Caco-2 (cell line): ENCODE data around the gene RYR1. TPM values are rescaled to one million over a fixed set of nuclear protein-coding genes. Genes with fewer than 3 reads are reported as not detected.

ENCODE experiments used
- BruUV-seq: library from RNA; stranded (reverse); fragments of 400-500 nt; replicated peaks from 2 replicates; lab custom pipeline; 2021; lab: Mats Ljungman, UMichigan
- CTCF ChIA-PET: fragments of 300-600 bp; sonication (Branson Sonifier 250); formaldehyde crosslinking; loops from one replicate; lab custom pipeline; 2022; ENCODE audit warnings: antibody characterized with exemption; lab: Charles Lee
- POLR2A ChIA-PET: fragments of 300-600 bp; sonication (Branson Sonifier 250); formaldehyde crosslinking; loops from one replicate; lab custom pipeline; 2022; ENCODE audit warnings: antibody characterized with exemption; lab: Charles Lee
- DNase-seq, 2 experiments: peaks; one replicate each; pipeline versions ENCODE4 v3.0.0 to v3.0.0-alpha.2; 2020 to 2022
- H3K27me3 ChIP-seq: replicated peaks from 2 replicates; pipeline ENCODE4 v1.6.0; 2011; ENCODE audit warnings: low read length; ENCODE audit not compliant: control insufficient read depth, insufficient read depth
- H3K36me3 ChIP-seq: 2 replicates; pipeline ENCODE4 v1.5.1; 2011; ENCODE audit warnings: low read length; ENCODE audit not compliant: control insufficient read depth, insufficient read depth
- H3K4me1 ChIP-seq: fragments of 250-450 bp; sonication (Bioruptor Pico); 2 replicates; pipeline ENCODE4 v1.5.1; 2020; ENCODE audit warnings: mild to moderate bottlenecking
- H3K4me3 ChIP-seq: 2 replicates; pipeline ENCODE4 v1.5.1; 2011; ENCODE audit warnings: low read depth, mild to moderate bottlenecking, control low read depth, low read length
- H3K9me3 ChIP-seq: fragments of 250-450 bp; sonication (Bioruptor Pico); 2 replicates; pipeline ENCODE4 v1.5.1; 2020; ENCODE audit warnings: mild to moderate bottlenecking, moderate library complexity
- H3K27ac Mint-ChIP-seq: one replicate; pipeline ENCODE4 v1.8.0; 2022; ENCODE audit warnings: mixed read lengths; ENCODE audit not compliant: unreplicated experiment
- H3K27me3 Mint-ChIP-seq: one replicate; pipeline ENCODE4 v1.8.0; 2022; ENCODE audit warnings: mixed read lengths; ENCODE audit not compliant: insufficient read depth, unreplicated experiment
- H3K36me3 Mint-ChIP-seq: one replicate; pipeline ENCODE4 v1.8.0; 2022; ENCODE audit warnings: mild to moderate bottlenecking, mixed read lengths; ENCODE audit not compliant: insufficient read depth, unreplicated experiment
- H3K4me1 Mint-ChIP-seq: one replicate; pipeline ENCODE4 v1.8.0; 2022; ENCODE audit warnings: low read depth, mixed read lengths; ENCODE audit not compliant: unreplicated experiment
- H3K4me3 Mint-ChIP-seq: one replicate; pipeline ENCODE4 v1.8.0; 2022; ENCODE audit warnings: mild to moderate bottlenecking, moderate library complexity, mixed read lengths; ENCODE audit not compliant: unreplicated experiment
- H3K9me3 Mint-ChIP-seq: one replicate; pipeline ENCODE4 v1.8.0; 2022; ENCODE audit warnings: mixed read lengths; ENCODE audit not compliant: unreplicated experiment
- intact Hi-C: fragments of 100-400 bp; cut with micrococcal nuclease; formaldehyde crosslinking; loops from one replicate; pipeline ENCODE4 v1.10.0; 2022; ENCODE audit not compliant: unreplicated experiment
- total RNA-seq: library from RNA; stranded (reverse); gene quantifications from 2 replicates; pipeline ENCODE4 v1.2.3, GENCODE V29; 2022
- TF ChIP-seq, protein P1 (sequence below), 2 experiments: fragments of 200-600 bp in 1 of 2; IDR thresholded peaks; 1 replicate in 1 of 2; 2 replicates in 1 of 2; pipeline versions ENCODE4 v1.5.1 to v1.8.0; 2011 to 2022; ENCODE audit warnings: antibody characterized with exemption in 1 of 2, control low read depth in 1 of 2, inconsistent platforms in 1 of 2, low read depth in 1 of 2, low read length in 1 of 2, mild to moderate bottlenecking in 1 of 2, moderate library complexity in 1 of 2; ENCODE audit not compliant: insufficient read depth in 1 of 2, severe bottlenecking in 1 of 2, unreplicated experiment in 1 of 2

Gene RYR1
- total RNA-seq, 1 experiment from 2014 or later, result 5.6 TPM

DNA sequence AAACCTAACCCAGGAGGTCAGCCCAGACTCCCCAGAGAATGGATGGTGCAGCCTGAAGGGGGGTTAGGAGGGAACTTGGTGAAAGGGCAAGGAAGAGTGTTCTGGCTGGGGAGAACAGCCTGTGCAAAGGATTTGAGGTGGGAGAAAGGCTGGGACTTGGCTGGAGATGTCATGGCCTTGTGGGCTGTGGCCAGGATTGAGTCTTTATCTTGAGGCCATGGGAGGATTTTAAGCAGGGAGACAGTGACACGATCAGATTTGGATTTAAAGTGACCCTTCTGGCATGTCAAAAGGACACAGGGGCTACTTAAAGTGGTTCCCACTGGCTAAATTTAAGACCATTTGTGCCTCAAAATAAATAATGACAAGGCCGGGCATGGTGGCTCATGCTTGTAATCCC, 154.6 kb downstream of the RYR1 start:
- CTCF ChIA-PET, result no interaction called here
- intact Hi-C loops, result no loop called here
- H3K4me1 Mint-ChIP-seq, result no peaks in the 10 kb centered on the region
- Histone ChIP-seq H3K4me3 (no peak overlapping the region), H3K9me3 (no peaks in the 10 kb centered on the region), H3K4me1 (no peaks in the 10 kb centered on the region), H3K36me3 (no peaks in the 10 kb centered on the region), H3K27me3 (no peaks in the 10 kb centered on the region)
- no TSS peak for BruUV-seq
- H3K4me3 Mint-ChIP-seq, result no peak overlapping the region
- DNase-seq, result no peak
- no peaks in the 10 kb centered on the region for H3K9me3 Mint-ChIP-seq
- POLR2A ChIA-PET, result no interaction called here
- H3K27me3 Mint-ChIP-seq, result no peaks in the 10 kb centered on the region
- TF ChIP-seq, protein P1, sequence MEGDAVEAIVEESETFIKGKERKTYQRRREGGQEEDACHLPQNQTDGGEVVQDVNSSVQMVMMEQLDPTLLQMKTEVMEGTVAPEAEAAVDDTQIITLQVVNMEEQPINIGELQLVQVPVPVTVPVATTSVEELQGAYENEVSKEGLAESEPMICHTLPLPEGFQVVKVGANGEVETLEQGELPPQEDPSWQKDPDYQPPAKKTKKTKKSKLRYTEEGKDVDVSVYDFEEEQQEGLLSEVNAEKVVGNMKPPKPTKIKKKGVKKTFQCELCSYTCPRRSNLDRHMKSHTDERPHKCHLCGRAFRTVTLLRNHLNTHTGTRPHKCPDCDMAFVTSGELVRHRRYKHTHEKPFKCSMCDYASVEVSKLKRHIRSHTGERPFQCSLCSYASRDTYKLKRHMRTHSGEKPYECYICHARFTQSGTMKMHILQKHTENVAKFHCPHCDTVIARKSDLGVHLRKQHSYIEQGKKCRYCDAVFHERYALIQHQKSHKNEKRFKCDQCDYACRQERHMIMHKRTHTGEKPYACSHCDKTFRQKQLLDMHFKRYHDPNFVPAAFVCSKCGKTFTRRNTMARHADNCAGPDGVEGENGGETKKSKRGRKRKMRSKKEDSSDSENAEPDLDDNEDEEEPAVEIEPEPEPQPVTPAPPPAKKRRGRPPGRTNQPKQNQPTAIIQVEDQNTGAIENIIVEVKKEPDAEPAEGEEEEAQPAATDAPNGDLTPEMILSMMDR (IDR thresholded peaks at IDR 0.05; ENCODE audit: insufficient read depth in 1 of 2, low read depth in 1 of 2, low read length in 1 of 2, severe bottlenecking in 1 of 2, unreplicated experiment in 1 of 2), result no peak
- no peaks in the 10 kb centered on the region for H3K36me3 Mint-ChIP-seq
- H3K27ac Mint-ChIP-seq, result no peak overlapping the region

DNA sequence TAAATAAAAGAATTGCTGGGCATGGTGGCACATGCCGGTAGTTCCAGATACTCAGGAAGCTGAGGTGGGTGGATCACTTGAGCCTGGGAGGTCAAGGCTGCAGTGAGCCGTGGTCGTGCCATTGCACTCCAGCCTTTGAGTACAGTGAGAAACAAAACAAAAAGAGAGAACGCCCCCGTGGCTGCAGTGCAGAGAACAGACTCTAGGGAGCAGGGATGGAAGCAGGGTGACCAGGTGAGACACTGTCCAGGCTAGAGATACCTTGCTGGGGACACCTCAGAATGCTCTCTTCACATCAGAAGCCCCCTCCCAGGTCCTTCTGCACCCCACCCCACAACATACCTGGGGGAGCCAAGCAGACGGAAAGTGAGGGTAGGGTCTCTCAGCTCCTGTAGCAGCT, 159.4 kb downstream of the RYR1 start:
- no peaks in the 10 kb centered on the region for H3K36me3 ChIP-seq
- H3K9me3 ChIP-seq, result no peaks in the 10 kb centered on the region
- CTCF ChIA-PET, result no interaction called here
- H3K4me1 ChIP-seq, result no peaks in the 10 kb centered on the region
- Mint-ChIP-seq H3K27ac (no peak overlapping the region), H3K9me3 (no peaks in the 10 kb centered on the region), H3K27me3 (no peaks in the 10 kb centered on the region), H3K36me3 (peaks cover 5% of the 10 kb centered on the region), H3K4me3 (no peak overlapping the region), H3K4me1 (peaks cover 7% of the 10 kb centered on the region)
- H3K27me3 ChIP-seq, result no peaks in the 10 kb centered on the region
- no TSS peak for BruUV-seq
- POLR2A ChIA-PET, result no interaction called here
- TF ChIP-seq, protein P1 (IDR thresholded peaks at IDR 0.05; ENCODE audit: insufficient read depth in 1 of 2, low read depth in 1 of 2, low read length in 1 of 2, severe bottlenecking in 1 of 2, unreplicated experiment in 1 of 2), result peak; percentile 7 to 32
- intact Hi-C loops, result no loop called here
- peak in 1 of 2 experiments; percentile 34 for DNase-seq
- no peak overlapping the region for H3K4me3 ChIP-seq

DNA sequence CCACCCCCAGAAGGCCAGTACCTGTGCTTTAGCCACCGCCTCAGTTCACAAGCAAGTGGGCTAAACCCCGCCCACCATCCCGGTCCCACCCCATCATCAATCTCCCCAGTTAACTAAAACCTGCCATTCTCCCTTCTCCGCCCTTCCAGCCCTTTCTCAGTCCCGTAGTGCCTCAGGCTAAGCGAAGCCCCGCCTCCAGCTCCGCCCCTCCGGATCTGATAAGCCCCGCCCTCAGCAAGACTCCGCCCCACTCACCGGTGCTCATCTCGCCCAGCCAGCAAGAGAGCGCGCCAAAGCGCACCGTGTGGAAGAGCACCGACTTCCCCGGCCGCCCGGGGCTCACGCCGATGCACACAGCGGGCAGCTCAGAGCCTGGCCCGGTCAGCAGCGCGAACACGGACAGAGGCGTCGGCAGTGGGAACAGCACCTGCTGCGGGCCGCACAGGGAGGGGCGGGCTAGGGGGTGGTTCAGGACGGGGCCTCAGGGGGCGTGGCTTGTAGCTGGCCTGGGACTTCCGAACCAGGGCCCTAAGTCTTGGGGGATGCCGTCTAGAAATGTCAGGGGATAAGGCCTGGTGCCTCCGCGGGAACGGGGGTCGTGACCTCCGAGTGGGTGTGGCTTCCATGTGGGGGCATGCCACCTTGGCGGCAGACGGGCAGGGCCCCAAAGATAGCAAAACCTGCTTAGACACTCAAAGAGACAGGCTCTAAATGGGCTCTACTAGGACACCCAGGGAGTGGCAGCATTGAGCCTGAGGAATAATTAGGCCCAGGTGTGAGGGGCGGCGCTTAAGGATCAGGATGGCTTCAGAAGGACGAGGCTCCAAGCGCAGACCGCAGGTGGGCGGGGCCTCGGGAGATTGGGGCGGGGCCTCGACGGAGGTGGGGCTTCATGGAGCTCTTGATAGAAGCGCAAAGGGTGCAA, 162.8 kb downstream of the RYR1 start:
- Mint-ChIP-seq H3K27ac (peak overlapping the region; percentile 69), H3K4me3 (peak overlapping the region; percentile 85), H3K9me3 (no peaks in the 10 kb centered on the region), H3K27me3 (no peaks in the 10 kb centered on the region), H3K36me3 (peaks cover 5% of the 10 kb centered on the region), H3K4me1 (peaks cover 7% of the 10 kb centered on the region)
- TF ChIP-seq, protein P1 (IDR thresholded peaks at IDR 0.05; ENCODE audit: insufficient read depth in 1 of 2, low read depth in 1 of 2, low read length in 1 of 2, severe bottlenecking in 1 of 2, unreplicated experiment in 1 of 2), result peak in 1 of 2 experiments; percentile 4
- ChIA-PET POLR2A (interaction anchor here (1.6 kb wide), 1 partner anchor 22 kb away, joined by 6 read pairs; the partner anchor contains the start of gene EIF3K), CTCF (interaction anchor here (0.8 to 2.1 kb wide), 3 partner anchors 38 to 193 kb away, joined by 4 to 6 read pairs (median 5); partner anchors contain the start of gene FAM98C)
- H3K36me3 ChIP-seq, result no peaks in the 10 kb centered on the region
- H3K4me1 ChIP-seq, result no peaks in the 10 kb centered on the region
- intact Hi-C loops, result loop anchor here (2.0 kb wide), 1 partner anchor 22 kb away; the partner anchor contains the start of gene EIF3K
- no peaks in the 10 kb centered on the region for H3K9me3 ChIP-seq
- no peaks in the 10 kb centered on the region for H3K27me3 ChIP-seq
- BruUV-seq, result no TSS peak
- H3K4me3 ChIP-seq, result peak overlapping the region; percentile 39
- DNase-seq, result peak; percentile 87
